GM12801 (cell line): ENCODE data around the gene DNAJC17.

Experiments
- CTCF ChIP-seq: IDR thresholded peaks from one replicate; pipeline ENCODE4 v1.5.1; 2011; ENCODE audit warnings: control low read depth; ENCODE audit not compliant: insufficient read length; ENCODE audit errors: extremely low read depth

Gene DNAJC17

DNA sequence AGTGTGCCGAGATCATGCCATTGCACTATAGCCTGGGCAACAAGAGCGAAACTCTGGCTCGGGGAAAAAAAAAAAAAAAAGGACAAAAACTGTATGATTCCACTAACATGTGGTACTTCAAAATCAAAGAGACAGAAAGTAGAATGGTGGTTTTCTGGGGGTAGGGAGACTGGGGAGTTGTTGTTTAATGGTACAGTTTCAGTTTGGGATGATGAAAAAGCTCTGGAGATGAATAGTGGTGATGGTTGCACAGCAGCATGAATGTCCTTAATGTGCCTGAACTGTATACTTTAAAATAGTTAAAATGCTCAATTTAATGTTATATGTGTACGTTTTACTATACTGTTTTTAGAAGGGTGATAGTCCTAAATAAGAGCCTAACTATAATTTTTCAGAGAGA is 84.9 kb downstream of the DNAJC17 start:
- TF ChIP-seq CTCF = no peak

DNA sequence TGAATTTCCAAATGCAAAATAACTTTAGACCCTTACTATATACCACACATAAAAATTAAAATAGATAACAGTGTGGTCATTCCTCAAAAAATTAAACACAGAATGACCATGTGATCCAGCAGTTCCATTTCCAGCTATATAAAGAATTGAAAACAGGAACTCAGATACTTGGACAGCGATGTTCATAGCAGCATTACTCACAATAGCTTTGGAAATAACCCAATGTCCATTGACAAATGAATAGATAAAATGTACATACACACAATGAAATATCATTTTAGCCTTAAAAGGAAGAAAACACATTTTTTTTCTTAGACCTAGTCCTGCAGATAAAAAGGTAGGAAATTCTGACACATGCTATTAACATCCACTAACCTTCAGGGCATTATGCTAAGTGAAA is 85.6 kb downstream of the DNAJC17 start:
- TF ChIP-seq CTCF = no peak

- TF ChIP-seq CTCF = no peak
Measured at GRCh38 chr15:40716165-40716564, 91.1 kb downstream of the DNAJC17 start.
